OCI-M2 (cell line): Measurements from ENCODE around the gene NOL3.
"Not testable (repeated sequence)": the region's sequence is repeated elsewhere in the genome, so short reads cannot be mapped to it uniquely, and the experiment has no call there.

Source experiments
- DNase-seq: peaks from one replicate; lab custom pipeline; 2025; ENCODE audit not compliant: unreplicated experiment; lab: John Stamatoyannopoulos, UW

NOL3 gene

DNA sequence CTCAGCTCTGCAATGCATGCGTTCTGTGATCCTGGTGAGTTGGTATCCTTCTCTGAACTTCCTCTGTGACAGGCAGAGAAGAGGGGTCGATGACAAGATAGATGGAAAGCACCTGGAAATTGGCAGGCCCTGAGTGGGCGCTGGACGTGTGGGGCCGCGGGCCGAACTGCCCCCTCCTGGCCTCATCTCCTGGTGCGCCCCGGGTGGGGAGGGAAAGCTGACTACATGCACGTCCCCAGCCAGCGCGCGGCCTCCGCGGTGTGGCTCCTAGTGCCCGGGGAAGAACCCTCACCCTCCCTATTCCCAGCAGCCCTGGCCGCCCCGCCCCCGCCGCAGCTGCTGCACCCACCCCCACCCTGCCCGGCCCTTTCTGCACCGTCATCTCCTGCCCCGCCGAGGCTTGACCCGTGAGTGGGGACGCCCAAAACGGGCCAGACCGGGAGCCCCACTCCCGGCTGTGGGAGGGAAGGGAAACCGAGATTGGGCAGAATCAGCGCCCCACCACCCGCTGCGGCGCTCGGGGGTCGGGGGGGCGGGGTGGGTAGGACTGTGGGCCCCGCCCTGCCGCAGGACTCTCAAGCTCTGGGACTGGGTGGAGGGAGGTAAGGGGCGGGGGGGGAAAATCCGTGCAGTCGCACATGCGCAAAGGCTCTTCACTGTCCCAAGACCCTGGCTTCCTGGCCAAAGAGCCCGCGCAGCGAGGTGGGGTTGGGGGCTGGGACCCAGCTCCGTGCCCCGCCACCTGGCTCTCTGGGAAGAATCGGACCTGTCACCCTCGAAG is at the start of gene NOL3:
TSS of gene NOL3 (plus strand) at position 371 of the 781 bp plus-strand sequence.
- no peak for DNase-seq

DNA sequence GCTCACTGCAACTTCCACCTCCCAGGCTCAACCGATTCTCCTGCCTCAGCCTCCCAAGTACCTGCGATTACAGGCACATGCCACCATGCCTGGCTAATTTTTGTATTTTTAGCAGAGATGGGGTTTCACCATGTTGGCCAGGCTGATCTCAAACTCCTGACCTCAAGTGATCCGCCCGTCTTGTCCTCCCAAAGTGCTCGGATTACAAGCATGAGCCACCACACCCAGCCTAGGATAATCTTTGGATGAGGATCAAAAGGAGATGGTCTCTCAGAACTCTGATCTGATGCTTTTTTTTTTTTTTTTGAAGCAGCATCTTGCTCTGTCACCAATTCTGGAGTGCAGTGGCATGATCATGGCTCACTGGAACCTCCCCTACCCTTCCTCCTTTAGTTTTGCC is 47.5 kb upstream of the NOL3 start:
- DNase-seq, result not testable (repeated sequence)

DNA sequence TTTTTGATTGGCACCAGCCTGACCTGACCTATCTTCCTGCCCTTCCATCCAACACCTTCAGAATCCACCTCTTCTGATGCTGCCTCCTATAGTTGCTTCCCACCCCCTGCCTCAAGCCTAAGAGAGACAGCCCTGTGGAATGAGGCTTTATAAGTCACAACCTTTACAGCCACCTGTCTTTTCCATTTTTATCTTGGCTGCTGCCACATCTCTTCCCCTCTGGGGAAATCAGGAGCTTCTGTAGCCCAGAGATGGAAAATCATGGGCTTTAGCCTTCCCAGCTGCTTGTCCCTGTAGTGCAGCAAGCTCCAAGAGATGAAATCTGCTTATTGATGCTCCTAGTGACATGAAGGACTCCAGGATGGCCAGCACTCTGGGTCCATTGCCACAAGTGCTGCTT is 41.9 kb upstream of the NOL3 start:
- DNase-seq, result no peak

DNA sequence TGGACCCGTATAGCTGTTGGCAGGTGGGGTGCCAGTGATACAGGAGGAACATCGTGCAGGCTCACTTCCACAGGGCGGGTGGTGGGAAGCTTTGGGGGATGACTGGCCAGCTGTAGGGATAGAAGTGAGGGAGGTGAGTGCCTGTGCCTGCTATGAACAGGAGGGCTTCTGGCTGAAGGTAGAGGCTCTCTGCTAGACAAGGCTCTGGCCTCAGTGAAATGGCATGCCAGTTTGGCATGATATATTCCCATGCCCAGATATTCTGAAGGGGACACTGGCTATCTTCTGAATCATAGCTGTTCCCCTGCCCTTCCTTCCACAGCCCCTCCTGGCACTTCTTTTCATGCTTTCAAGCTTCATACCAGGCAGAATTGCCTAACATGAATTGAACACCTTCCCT is 41.5 kb upstream of the NOL3 start:
- no peak for DNase-seq

DNA sequence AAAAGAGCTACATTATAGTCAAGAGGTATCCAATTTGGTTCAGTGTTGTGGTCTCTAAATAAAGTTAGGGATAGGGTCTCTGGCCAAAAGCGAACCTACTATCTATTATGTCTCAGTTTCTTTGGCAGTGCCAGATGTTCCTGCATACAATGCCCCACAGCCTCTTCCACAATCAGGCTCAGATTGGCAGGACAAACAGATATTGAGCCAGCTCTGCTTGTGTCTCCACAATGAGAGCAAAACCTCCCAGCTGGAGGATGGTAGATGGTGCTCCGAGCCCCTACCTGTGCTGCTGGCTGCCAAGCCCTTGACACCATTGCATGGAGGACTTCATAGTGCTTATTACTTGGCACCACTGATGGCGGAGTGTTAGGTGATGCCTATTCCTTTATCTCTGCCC is 40.9 kb upstream of the NOL3 start:
- DNase-seq, result no peak

DNA sequence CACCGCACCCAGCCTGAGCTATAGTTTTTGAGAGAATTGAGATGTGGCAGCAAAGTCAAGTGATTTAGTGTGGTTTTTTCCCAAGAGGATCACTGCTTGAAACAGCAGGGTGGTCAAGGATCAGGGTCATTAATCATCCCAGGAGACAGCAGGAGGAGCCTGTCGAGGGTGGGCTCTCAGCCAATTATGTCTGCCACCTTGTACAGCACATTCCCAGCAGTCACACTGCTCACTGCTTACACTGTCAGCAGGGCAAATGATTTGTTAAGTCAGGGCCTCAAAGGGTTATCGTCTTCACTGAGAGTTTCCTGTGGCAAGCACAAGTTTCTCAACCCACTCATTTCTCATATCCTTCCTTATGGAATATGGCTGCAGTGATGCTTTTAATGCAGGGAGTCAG is 32.7 kb upstream of the NOL3 start:
- DNase-seq, result no peak

DNA sequence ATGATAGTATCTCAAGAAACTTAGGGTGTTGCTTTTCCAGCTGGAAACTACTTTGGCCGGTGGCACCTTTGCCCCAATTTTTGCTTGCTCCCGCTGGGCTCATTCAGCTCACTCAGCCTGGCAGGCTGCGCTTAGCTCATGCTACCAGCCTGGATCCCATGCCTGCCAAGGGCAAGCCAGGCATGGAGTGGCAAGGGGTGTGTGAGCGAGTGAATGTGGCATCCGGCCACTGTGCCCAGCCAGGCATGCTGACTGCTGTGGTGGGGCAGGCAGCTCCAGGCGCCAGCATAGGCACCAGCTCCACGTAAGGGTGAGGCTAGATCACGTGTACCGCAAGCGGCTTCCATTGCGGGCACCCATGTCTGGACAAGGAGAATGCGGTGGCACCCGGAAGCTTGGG is 28.9 kb upstream of the NOL3 start:
- DNase-seq, result no peak

DNA sequence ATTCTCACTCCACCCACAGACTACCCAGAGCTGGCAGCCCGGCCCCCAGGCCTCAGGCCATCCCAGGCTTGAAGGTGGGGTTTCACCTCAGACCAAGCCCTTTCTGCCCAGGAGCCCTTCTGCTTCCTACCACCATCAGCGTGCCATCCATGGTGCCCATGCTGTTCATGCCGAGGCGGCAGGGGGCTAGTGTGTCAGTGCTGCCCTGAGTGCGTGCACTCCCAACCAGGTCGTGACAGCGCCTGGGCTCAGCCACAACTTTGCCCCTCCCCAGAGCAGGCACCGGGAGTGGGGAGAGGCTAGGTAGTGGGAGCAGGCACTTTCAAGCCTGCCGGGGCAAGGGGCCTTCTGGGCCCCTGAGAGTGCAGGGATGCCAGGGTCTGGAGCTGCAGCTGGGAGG is 28.0 kb upstream of the NOL3 start:
- DNase-seq, result no peak

DNA sequence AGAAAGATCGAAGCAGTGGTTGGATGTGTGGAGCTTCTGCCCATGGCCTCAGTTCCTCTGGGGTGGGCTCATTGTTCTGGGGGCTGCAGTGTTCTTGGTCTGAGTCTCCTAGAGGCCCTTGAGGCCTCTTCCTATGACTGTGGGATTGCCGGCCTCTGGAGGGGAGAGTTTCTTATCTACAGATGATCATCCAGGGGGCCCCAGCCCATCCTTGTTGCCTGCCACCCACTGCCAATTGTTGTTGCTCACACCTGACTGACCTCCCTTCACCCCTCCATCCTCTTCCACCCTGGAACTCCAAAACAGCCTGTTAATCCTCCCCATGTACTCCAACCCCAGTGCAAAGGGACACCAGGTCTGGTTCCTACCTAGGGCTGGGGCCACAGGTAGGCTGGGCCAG is 25.4 kb upstream of the NOL3 start:
- no peak for DNase-seq

DNA sequence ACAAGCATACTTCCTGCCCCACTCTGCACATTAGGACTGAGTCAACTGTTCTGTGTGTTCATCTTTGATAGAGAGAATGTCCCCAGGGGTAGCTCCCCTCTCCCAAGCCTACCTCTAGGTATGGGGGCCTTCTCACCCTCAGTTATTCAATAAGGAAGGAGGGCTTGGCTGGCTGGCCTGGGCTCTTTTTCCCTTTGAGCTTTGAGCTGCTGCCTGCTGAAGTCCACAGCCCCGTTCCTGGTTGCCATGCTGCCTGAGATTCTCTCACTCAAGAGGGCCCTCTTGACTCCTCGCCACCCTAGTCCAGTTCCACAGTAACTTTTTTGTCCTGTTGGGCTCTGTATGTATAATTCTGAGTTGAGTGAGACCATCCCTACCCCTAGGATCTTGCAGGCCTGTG is 24.6 kb upstream of the NOL3 start:
- no peak for DNase-seq

DNA sequence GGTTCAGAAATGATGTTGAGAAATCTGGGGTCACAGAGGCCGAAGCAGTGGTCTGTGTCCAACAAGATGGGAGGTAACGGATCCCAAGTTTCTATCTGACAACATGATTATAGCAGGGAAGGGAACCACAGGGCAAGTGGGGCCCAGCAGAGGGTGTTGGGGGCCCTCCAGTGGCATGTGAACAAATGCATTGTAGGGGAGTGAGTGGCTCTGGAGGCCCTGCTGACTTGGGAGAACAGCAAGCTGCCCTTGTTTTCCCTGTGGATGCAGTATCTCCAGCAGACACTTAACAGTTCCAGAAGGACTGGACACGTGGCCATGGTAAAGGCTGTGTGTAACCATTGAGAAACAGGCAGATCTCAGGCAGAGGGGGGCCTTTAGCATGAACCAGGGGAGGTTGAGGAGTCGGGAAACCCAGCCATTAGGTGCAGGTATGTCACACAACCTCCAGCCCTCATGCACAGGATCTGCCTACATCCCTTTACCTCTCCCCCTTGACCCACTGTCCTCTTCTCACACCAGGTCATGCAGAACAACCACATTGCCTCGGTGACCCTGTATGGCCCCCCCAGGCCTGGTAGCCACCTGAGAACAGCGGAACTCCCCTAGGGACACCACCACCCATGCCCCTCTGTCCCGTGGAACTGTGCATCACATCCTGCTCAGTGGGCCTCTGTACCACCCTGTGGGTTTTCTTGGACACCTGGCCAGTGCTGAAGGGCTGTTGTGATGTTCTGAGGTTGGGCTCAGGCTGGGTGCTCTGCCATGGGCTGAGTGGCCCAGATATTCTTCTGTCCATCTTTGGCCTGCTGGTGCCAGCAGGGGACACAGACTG is 23.6 kb upstream of the NOL3 start:
- DNase-seq, result no peak

DNA sequence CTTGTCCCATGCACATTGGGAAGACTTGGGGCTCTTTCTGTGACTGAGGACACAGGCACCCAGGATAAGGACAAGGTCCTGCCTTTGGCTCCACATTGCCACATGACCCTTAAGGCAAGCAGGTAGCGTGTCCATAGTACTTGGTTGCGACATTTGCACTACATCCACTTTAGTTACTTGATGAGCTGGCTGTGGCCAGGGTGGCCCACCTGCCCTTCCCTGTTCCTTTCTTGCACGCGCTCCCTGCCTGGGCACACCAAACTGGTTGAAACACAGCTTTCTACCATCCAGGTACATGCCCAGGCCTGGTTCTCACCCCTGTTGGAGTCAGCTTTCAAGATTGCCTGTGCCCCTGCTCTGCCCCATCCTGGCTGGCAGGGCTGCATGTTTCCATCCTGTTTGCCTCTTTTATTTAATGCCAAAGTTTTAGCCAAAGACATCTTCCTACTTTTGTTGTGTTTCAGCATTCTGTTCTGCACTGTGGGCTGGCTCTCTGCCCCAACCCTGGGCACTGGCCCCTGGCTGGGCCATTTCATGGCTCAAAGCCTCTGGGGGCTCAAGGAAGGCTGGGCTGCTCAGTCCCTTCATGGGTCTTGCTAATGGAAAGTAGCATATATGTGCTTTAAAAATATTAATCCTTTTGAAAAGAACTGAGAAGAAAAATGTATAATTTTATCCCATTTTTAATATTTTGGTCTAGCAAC is 22.7 kb upstream of the NOL3 start:
- DNase-seq, result no peak

DNA sequence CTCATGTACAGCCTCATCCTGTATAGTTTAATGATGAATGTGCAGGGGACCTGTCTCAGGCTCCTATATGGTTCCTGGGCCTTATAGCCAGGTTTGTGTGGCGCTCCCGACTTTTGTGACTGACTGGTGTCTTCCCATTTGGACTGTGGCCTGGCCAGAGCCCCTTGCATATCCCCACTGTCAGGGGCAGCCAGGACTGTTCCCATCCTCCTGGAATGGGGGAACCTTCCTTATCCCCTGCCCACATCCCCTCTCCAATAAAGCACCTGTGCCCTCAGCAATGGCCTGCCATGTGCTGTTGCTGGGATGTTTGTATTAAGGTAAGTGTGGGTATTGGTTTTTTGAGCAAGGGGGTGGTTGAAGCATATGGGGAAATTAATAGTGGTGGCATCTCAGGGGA is 22.1 kb upstream of the NOL3 start:
- DNase-seq, result no peak

DNA sequence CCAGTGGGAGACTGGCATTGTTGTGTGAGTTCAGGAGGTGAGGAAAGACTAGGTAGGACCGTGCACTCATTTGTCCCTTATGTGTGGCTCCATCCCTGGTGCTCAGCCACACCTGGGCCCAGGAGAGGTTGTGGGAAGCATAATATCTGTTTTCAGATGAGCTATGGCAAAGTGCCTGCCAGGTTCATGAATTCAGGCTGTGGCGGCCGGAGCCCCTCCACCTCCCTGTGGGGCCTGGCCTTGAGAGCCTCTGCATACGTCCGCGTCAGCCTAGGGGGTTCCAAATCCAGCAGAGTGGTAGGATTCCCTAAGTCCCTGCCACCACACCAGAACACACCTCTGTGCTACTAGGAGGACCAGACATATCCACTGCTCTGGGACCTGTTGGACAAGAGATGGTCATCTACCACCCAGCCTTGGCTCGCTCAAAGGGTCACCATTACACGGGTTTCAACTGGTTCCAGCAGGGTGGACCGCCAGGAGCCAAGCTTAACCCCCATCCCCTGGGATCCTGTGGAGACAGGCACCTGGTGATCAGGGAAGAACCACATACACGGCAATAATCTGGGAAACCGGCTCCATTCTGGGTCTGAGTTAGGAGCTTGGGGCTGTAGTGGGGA is 21.6 kb upstream of the NOL3 start:
- DNase-seq, result no peak

DNA sequence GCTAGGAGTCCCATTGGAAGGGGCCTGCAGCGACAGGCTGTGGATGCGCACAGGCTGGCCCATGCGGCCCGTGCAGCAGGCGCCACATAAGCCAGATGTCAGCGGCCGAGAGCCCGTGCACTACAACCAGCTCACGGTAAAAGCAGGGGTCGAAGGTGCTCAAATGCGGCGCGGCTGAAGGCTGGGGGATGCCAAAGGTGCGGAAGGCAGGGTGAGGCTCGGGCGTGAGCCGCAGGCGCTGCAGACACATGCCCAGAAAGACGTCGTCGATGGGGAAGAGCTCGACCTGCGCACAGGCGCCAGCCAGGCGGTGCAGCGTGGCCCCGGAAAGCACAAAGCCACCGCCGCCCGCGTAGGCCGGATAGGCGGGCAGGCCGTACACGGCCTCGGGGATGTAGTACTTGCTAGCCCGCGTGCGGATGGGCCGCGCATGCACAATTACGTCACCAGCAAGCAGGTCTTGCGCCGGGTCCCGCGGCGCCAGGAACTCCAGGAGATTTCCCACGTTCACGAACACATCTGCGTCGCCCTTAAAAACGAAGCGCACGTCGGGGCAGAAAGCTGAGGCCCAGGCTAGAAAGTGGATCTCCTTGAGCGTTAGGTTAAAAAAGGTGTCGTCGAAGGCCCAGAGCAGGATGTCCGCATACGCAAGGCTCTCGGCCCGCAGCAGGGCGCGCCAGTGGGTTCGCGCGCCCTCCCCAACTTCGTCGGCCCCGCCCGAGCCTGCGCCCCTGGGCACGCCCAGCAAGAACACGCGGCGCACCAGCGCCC is 20.9 kb upstream of the NOL3 start:
- no peak for DNase-seq

DNA sequence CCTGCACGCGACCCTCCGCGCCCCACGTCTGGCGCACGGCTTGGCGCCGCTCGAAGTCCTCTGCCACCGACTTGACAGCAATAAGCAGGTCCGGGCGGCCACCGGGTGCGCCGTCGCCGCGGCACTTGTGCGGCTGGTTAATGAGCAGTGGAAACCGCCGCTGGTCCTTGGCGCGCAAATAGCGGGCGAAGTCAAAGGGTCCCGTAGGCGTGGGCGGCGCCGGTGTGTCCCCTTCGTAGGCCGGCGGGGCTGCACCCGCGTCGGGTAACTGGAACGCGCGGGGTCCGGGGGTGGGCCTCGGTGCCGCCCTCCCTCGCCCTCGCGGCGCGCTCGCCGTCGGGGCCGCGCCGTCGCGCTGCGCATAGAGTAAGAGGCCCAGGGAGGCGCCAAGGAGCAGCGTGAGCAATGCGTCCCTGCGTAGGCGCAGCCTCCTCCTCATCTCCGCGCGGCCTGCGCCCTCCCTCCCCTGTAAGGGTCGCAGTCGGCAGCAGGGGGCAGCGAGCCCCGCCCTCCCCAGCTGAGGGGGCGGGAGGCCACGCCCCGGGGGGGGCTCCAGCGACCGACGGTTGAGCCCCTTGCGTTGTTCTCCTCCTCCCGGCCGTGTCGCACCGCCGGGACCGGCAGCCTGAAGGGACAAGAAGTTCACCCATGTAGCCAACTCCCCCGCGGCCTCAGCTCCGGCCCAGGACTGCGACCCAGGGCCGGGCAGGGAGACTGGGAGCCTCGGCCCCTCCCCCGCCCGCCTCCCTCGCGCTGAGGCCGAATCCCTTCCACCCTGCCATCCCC is 20.1 kb upstream of the NOL3 start:
- DNase-seq, result no peak

DNA sequence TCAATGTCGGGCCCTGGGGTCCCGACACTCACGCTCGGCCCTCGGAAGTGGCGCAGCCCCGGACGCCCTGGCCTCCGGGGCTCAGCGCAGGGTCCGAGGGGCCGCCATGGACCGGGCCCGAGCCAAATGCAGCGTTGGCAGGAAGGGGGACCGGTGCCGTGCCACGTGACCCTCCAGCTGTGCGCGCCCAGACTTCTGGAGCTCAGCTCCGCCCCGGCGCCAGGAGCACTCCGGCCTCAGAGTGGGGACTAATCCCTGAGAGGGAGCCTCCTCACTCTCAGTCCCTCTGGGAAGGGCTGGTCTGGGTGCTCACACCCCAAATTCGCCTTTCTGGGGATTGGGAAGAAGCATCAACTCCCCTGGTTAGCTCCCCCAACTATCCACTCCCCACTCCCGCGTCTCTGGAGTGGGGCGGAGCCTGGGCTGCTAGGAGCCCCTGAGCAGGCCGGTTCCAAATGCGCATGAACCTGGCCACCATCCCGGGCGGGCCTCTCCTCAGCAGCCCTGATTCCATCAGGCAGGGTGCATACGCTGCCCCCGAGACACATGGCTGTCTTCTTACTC is 19.4 kb upstream of the NOL3 start, which contains the start of gene B3GNT9:
TSS of gene B3GNT9 (minus strand) at position 166 of the 564 bp plus-strand sequence. CDS start 513 bp downstream, outside the sequence.
- DNase-seq, result no peak

DNA sequence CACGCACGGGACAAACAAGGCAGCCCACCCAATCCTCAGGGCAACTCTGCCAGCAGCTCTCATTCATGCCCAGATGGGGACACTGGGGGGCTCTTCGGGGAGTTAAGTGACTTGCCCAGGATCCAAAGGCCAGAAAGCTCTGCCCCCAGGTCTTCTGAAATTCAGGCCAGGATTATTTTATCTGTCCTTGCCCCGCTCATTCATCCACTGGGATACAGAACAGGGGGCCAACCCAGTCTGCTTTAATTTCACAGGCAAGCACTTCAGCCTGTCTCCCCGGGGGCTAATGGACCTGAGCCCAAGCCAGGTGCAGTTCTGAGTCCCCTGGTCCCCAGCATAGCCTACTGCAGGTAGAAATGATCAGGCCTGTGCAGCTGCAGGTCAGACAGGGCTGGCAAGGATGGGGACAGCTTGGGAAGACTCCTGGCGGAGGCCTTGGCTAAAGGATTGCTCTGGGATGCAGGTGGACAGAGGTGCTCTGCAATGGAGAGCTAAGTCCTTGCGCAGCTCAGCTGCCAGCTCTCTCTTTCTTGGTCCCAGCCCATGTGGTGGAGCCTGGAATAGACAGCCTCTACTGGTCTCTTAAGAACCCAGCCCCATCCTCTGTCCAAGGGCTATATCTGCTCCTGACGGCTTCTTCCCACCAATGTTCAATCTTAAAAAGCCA is 18.8 kb upstream of the NOL3 start:
- DNase-seq, result no peak
